Measurements from ENCODE around the gene C19orf67.

GRCh38 chr19:14085309-14085995, at the start of gene C19orf67:
- TF ChIP-seq CTCF (IDR thresholded peaks at IDR 0.05): no peak
- TF ChIP-seq POLR2A (IDR thresholded peaks at IDR 0.05): no peak
- TF ChIP-seq POLR2AphosphoS5 (IDR thresholded peaks at IDR 0.05): no peak
